Neural cell (in vitro differentiated cells): ENCODE data around the gene CFAP100. TPM values are rescaled to one million over a fixed set of nuclear protein-coding genes. Genes with fewer than 3 reads are reported as not detected.

ENCODE experiments used
- H2AFZ ChIP-seq: fragments of 200-600, 300-800 bp; sonication (generic), shearing (Covaris generic); 2 replicates; pipeline ENCODE4 v1.6.0; 2014; ENCODE audit warnings: low read depth, mild to moderate bottlenecking, antibody characterized with exemption, low read length, moderate library complexity
- H3F3A ChIP-seq: fragments of 200-600 bp; shearing (Covaris generic); 2 replicates; pipeline ENCODE4 v1.6.1; 2016; ENCODE audit warnings: mild to moderate bottlenecking, moderate library complexity, mixed read lengths, antibody characterized with exemption, low read length; ENCODE audit not compliant: insufficient read depth, poor library complexity, severe bottlenecking
- H3K27ac ChIP-seq: fragments of 200-600, 300-800 bp; sonication (generic), shearing (Covaris generic); 2 replicates; pipeline ENCODE4 v1.5.1; 2014; ENCODE audit warnings: mild to moderate bottlenecking, low read length, moderate library complexity
- H3K27me3 ChIP-seq: fragments of 300-800, 200-600 bp; sonication (generic), shearing (Covaris generic); 2 replicates; pipeline ENCODE4 v1.6.0; 2014; ENCODE audit warnings: mild to moderate bottlenecking, low read depth, low read length, moderate library complexity; ENCODE audit not compliant: insufficient read depth
- H3K36me3 ChIP-seq: fragments of 300-800, 200-600 bp; sonication (generic), shearing (Covaris generic); 2 replicates; pipeline ENCODE4 v1.5.1; 2014; ENCODE audit warnings: mild to moderate bottlenecking, antibody characterized with exemption, low read length, moderate library complexity; ENCODE audit not compliant: insufficient read depth
- H3K4me2 ChIP-seq: fragments of 300-800, 200-600 bp; sonication (generic), shearing (Covaris generic); 2 replicates; pipeline ENCODE4 v1.6.0; 2014; ENCODE audit warnings: mild to moderate bottlenecking, low read length
- H3K4me3 ChIP-seq: fragments of 300-800, 200-600 bp; sonication (generic), shearing (Covaris generic); 2 replicates; pipeline ENCODE4 v1.5.1; 2014; ENCODE audit warnings: mild to moderate bottlenecking, low read length, moderate library complexity
- H3K79me2 ChIP-seq: fragments of 200-600 bp; shearing (Covaris generic); replicated peaks from 2 replicates; pipeline ENCODE4 v1.6.0; 2014; ENCODE audit warnings: mild to moderate bottlenecking, low read length, moderate library complexity; ENCODE audit not compliant: insufficient read depth
- H3K9ac ChIP-seq: fragments of 300-800, 200-600 bp; sonication (generic), shearing (Covaris generic); 2 replicates; pipeline ENCODE4 v1.6.1; 2016; ENCODE audit warnings: mild to moderate bottlenecking, low read length, mixed read lengths
- H3K9me2 ChIP-seq: fragments of 200-600 bp; shearing (Covaris generic); 2 replicates; pipeline ENCODE4 v1.6.1; 2016; ENCODE audit warnings: mild to moderate bottlenecking, low read length, mixed read lengths; ENCODE audit not compliant: insufficient read depth
- H3K9me3 ChIP-seq: fragments of 200-600, 300-800 bp; sonication (generic), shearing (Covaris generic); 2 replicates; pipeline ENCODE4 v1.6.1; 2016; ENCODE audit warnings: mild to moderate bottlenecking, mixed run types, low read length, moderate library complexity, mixed read lengths
- H4K20me1 ChIP-seq: fragments of 200-600 bp; shearing (Covaris generic); 2 replicates; pipeline ENCODE4 v1.6.1; 2016; ENCODE audit warnings: mild to moderate bottlenecking, mixed run types; ENCODE audit not compliant: insufficient read depth
- EP300 ChIP-seq: fragments of 450-650 bp; conservative IDR thresholded peaks from 2 replicates; pipeline ENCODE4 v1.6.1; 2014; ENCODE audit warnings: antibody characterized with exemption, mild to moderate bottlenecking, moderate library complexity; ENCODE audit not compliant: poor library complexity, severe bottlenecking
- EZH2 ChIP-seq: fragments of 200-600, 300-800 bp; shearing (Covaris generic), sonication (generic); IDR thresholded peaks from 2 replicates; pipeline ENCODE4 v1.6.1; 2014; ENCODE audit warnings: antibody characterized with exemption, low read length, borderline replicate concordance, mild to moderate bottlenecking; ENCODE audit not compliant: insufficient read depth, poor library complexity, severe bottlenecking
- MXI1 ChIP-seq: fragments of 450-650 bp; conservative IDR thresholded peaks from 2 replicates; pipeline ENCODE4 v1.6.1; 2014; ENCODE audit warnings: antibody characterized with exemption, mild to moderate bottlenecking; ENCODE audit not compliant: poor library complexity, severe bottlenecking
- POLR2AphosphoS5 ChIP-seq: IDR thresholded peaks from 2 replicates; pipeline ENCODE4 v1.6.1; 2012
- RAD21 ChIP-seq: fragments of 450-650 bp; conservative IDR thresholded peaks from 2 replicates; pipeline ENCODE4 v1.6.1; 2014; ENCODE audit warnings: antibody characterized with exemption, mild to moderate bottlenecking, moderate library complexity
- SMC3 ChIP-seq: fragments of 450-650 bp; conservative IDR thresholded peaks from 2 replicates; pipeline ENCODE4 v1.6.1; 2014; ENCODE audit warnings: antibody characterized with exemption, mild to moderate bottlenecking, moderate library complexity; ENCODE audit not compliant: poor library complexity
- TAF1 ChIP-seq: IDR thresholded peaks from 2 replicates; pipeline ENCODE4 v1.6.1; 2012; ENCODE audit warnings: low read depth
- polyA plus RNA-seq: library from polyadenylated mRNA; depleted of rRNA; stranded (reverse); fragments of >200 nt; gene quantifications from 2 replicates; pipeline ENCODE4 v1.2.3, GENCODE V29; 2014
- TF ChIP-seq, protein P1 (sequence below): fragments of 450-650 bp; IDR thresholded peaks from 2 replicates; pipeline ENCODE4 v1.5.1; 2014; ENCODE audit warnings: antibody characterized with exemption, mild to moderate bottlenecking, moderate library complexity; ENCODE audit not compliant: poor library complexity, severe bottlenecking
- TF ChIP-seq, protein P2 (sequence below): IDR thresholded peaks from 2 replicates; pipeline ENCODE4 v1.6.1; 2012; ENCODE audit warnings: borderline replicate concordance

The CFAP100 gene
- polyA plus RNA-seq, 1 donor from 2014 or later = not detected

DNA sequence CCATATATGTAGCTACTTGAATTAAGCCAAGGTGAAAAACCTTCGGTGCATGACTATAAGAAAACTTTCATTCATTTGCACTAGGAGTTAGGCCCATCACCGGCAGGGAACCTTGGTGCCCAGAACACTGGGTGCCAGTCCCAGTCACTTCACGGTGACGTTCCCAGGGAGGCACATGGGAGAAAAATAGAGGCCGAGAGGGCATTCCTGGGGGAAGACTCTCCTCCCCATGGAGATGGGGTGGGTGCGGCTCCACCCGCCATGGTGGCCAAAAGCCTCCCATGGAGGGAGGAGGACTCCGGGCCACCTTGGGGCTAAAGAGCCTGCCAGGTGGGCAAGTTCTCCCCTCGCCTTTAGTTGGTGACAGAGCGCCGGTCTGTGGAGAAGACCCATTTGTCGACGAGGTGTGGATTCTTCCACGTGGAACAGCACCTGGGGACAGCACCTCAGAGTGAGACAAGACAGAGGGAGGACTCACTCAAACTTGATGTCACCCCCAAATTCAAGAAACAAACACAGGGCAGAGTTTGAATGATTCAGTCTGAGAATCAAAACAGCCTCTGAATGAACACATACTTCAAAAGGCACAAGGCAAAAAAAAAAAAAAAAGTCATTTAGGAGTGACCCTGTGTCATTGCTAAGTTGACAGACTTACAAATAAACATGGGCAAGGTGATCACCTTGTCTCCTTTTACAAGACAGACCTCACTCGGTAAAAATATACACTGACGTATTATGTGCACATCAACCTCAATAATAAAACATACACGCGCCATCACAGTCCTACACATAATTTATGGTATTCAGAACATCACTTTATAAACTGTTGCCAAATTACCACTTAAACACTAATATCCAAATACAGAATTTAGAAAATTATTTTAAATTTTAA, 42.4 kb downstream of the CFAP100 start:
- Histone ChIP-seq H3K9ac (no peak overlapping the region), H3K36me3 (no peaks in the 10 kb centered on the region), H4K20me1 (no peaks in the 10 kb centered on the region), H3K79me2 (no peaks in the 10 kb centered on the region), H3K27me3 (no peaks in the 10 kb centered on the region), H3F3A (no peaks in the 10 kb centered on the region), H2AFZ (no peak overlapping the region), H3K4me3 (no peak overlapping the region), H3K4me2 (no peak overlapping the region), H3K27ac (no peak overlapping the region), H3K9me2 (no peaks in the 10 kb centered on the region), H3K9me3 (no peaks in the 10 kb centered on the region)
- no peak for TF ChIP-seq RAD21
- no peak for TF ChIP-seq POLR2AphosphoS5
- TF ChIP-seq, protein P1, sequence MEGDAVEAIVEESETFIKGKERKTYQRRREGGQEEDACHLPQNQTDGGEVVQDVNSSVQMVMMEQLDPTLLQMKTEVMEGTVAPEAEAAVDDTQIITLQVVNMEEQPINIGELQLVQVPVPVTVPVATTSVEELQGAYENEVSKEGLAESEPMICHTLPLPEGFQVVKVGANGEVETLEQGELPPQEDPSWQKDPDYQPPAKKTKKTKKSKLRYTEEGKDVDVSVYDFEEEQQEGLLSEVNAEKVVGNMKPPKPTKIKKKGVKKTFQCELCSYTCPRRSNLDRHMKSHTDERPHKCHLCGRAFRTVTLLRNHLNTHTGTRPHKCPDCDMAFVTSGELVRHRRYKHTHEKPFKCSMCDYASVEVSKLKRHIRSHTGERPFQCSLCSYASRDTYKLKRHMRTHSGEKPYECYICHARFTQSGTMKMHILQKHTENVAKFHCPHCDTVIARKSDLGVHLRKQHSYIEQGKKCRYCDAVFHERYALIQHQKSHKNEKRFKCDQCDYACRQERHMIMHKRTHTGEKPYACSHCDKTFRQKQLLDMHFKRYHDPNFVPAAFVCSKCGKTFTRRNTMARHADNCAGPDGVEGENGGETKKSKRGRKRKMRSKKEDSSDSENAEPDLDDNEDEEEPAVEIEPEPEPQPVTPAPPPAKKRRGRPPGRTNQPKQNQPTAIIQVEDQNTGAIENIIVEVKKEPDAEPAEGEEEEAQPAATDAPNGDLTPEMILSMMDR = no peak
- TF ChIP-seq EZH2 = no peak
- no peak for TF ChIP-seq EP300
- TF ChIP-seq TAF1 = no peak
- TF ChIP-seq, protein P2, sequence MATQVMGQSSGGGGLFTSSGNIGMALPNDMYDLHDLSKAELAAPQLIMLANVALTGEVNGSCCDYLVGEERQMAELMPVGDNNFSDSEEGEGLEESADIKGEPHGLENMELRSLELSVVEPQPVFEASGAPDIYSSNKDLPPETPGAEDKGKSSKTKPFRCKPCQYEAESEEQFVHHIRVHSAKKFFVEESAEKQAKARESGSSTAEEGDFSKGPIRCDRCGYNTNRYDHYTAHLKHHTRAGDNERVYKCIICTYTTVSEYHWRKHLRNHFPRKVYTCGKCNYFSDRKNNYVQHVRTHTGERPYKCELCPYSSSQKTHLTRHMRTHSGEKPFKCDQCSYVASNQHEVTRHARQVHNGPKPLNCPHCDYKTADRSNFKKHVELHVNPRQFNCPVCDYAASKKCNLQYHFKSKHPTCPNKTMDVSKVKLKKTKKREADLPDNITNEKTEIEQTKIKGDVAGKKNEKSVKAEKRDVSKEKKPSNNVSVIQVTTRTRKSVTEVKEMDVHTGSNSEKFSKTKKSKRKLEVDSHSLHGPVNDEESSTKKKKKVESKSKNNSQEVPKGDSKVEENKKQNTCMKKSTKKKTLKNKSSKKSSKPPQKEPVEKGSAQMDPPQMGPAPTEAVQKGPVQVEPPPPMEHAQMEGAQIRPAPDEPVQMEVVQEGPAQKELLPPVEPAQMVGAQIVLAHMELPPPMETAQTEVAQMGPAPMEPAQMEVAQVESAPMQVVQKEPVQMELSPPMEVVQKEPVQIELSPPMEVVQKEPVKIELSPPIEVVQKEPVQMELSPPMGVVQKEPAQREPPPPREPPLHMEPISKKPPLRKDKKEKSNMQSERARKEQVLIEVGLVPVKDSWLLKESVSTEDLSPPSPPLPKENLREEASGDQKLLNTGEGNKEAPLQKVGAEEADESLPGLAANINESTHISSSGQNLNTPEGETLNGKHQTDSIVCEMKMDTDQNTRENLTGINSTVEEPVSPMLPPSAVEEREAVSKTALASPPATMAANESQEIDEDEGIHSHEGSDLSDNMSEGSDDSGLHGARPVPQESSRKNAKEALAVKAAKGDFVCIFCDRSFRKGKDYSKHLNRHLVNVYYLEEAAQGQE = no peak
- TF ChIP-seq SMC3 = no peak
- no peak for TF ChIP-seq MXI1

GRCh38 chr3:126438186-126438585, 43.5 kb downstream of the CFAP100 start:
- H3K36me3 ChIP-seq = no peaks in the 10 kb centered on the region

More at GRCh38 chr3:126438186-126438585, 43.5 kb downstream of the CFAP100 start:
- TF ChIP-seq SMC3 (no peak), POLR2AphosphoS5 (no peak), MXI1 (no peak), EP300 (no peak), TAF1 (no peak), EZH2 (no peak), RAD21 (no peak)
- TF ChIP-seq, protein P2 = no peak
- TF ChIP-seq, protein P1 = no peak
- Histone ChIP-seq H4K20me1 (no peaks in the 10 kb centered on the region), H3K27ac (no peak overlapping the region), H3K9ac (no peak overlapping the region), H3F3A (no peaks in the 10 kb centered on the region), H3K9me3 (no peaks in the 10 kb centered on the region), H3K9me2 (no peaks in the 10 kb centered on the region), H3K4me2 (no peak overlapping the region), H3K4me3 (no peak overlapping the region), H3K79me2 (no peaks in the 10 kb centered on the region), H2AFZ (no peak overlapping the region), H3K27me3 (no peaks in the 10 kb centered on the region)
